Lower leg skin (tissue), 3 donors: ENCODE results near the gene RAB26.

Experiments
- CTCF ChIP-seq, 3 donors: fragments of 450-650 bp; IDR thresholded peaks; one replicate each; pipeline ENCODE4 v1.5.1; 2016; ENCODE audit warnings: antibody characterized with exemption in 3 of 3, mild to moderate bottlenecking in 3 of 3, moderate library complexity in 2 of 3
- POLR2A ChIP-seq, 2 donors: fragments of 450-650 bp; IDR thresholded peaks; one replicate each; pipeline ENCODE4 v1.6.1; 2016 to 2017; ENCODE audit warnings: antibody characterized with exemption in 2 of 2, mild to moderate bottlenecking in 1 of 2, moderate library complexity in 1 of 2

DNA sequence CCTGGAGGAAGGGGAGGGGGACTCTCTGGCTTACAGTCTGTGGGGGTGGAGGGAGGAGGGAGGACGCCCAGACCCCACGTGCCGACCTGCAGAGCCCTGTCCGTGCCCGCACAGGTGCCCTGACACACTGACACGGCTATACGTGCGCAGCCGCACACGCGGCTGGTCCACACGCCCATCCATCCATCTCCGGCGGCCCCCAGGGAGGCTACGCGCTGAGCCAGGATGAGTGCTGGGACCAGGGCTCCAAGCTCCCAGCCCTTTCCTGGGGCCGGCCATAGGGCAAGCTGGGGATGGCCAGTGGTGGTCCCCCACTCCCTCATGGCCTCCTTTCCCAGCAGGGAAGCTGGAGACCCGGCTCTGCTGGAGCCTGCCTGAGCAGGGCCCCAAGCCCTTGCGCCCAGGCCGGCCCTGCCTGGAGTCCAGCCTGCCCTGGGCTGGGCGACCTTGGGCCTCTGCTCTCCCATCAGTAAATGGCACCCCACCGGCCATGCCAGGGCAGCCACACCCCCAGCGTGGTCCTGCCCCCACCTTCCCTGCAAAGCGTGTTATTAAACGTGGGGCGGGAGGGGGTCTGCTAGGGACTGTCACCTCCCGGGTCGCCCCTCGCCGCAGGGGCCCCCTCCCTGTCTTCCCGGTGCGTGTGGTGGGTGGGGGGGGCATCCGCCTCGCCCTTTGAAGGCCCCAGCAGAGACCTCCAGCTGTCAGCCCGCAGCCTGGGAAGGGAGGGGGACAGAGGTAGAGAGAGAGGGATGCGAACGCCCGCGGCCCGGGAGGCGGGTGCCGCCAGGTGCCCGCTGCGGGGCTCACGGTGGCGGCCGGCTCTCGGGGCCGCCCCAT lies 47.1 kb downstream of the RAB26 start:
- TF ChIP-seq CTCF (IDR thresholded peaks at IDR 0.05) (no peak), POLR2A (IDR thresholded peaks at IDR 0.05) (no peak)
